GM18508 (cell line): Measurements from ENCODE around the gene TLN1.

ENCODE experiments used
- ATAC-seq: cut with Tn5 transposase; IDR thresholded peaks from one replicate; pipeline ENCODE4 v1.9.1; 2021; ENCODE audit warnings: moderate number of reproducible peaks; ENCODE audit not compliant: insufficient read depth, unreplicated experiment

TLN1 gene

DNA sequence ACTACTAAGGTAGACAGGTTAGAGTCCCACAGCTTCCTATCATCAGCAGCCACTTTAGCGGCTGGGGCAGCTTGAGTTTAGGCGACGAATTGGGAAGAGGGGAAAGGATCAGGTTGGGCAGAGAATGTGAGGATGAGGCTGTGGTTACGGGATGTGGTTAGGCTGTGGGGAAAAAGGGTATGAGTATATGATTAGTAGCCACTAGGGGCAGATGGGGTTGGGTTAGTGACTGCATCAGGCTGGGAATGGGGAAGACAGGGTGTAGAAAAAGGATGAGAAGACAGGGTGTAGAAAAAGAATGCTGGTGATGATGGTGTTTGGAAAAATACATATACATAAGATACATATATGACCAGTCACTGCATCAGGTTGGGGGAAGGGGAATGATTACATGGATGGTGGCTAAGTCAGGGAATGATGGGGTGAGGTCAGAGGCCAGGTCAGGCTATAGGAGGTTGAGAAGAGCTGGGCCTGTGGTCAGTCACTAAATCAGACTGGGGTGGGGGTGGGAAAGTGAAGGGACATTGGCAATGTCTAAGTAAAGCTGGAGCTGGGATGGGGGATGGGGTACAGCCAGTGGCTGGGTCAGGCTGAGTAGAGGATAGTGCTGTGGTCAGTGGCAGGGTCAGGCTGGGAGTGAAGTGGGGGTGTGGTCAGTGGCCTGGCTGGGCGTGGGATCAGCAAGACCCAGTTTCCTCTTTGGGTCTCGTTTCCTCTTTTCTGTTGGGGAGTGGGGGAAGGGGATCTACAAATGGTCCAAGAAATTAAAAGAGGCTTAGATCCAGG is 2.1 kb downstream of the TLN1 start:
- no peak for ATAC-seq

DNA sequence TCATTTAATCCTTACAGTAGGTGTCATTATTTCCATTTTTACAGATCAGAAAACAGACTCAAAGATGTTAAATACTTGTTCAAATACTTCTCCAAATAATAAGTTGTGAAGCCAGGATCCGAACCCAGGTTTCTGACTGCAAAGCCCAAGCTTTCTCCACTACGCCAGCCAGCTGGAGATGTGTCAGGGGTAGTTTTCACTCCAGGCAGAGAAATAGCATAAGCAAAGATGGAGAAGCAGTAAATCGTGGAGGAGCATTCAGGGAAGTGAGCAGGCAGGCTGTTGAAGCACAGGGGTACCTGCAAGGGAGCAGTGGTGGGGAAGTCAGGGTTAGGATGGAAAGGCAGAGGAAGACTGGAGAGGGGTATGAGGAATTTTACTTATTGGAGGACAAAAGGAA is 2.9 kb downstream of the TLN1 start:
- no peak for ATAC-seq

DNA sequence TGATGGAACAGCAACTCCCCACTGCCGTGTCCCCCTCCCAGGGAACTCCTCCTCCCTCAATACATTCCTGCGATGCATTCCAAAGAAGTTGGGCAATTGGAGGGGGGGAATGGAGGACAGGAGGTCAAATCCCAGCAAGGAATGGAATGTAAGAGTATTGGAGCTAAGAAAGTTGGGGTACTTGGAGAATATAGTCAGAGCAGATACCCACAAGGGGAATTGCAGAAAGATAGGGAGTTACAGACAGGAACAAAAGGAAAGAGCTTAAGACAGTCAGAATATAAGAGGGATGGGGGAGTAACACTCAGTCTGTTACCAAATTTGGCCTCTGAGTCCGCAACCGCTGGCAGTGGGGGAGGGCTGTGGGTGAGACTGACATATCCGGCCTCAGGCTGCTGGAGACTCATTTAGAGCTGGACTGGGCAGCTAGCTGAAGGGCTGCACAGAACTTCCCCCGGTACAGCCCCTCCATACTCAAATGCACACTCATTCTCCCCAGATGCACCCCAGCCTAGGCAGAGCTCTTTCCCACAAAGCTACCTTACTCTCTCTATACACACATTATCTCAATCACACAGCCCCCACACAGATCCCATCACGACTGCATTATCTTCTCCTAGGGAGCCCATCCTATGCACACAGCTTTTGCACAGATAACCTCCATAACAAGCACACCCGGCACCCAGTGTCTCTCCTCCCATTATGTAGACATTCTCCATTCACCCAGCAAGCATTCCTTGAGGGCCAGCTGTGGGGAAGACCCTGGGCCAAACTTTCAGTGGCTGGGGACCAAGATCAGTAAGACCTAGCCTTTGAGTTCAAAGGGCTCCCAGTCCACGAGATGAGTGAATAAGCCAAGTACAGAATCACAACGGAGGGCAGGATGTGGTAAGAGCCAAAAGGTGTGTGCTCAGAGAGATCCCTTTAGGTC is 3.7 kb downstream of the TLN1 start:
- no peak for ATAC-seq

DNA sequence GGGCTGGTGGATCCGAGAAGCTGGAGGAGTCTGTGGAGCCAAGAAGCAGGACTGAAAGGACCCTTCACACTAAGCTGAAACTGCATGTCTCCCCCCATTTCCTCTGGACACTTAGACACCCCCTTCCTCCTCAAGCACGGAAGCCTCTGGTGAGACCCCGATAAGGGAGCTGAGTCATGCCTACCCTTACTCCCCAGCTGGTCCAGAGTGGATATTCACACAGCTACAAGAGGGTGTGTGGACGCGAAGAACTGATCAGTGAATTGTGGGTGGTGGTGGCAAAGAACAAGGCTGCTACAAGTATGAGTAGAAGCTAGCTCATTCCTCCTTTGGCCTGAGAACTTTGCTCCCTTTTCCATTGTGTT is 4.3 kb downstream of the TLN1 start:
- ATAC-seq = no peak

DNA sequence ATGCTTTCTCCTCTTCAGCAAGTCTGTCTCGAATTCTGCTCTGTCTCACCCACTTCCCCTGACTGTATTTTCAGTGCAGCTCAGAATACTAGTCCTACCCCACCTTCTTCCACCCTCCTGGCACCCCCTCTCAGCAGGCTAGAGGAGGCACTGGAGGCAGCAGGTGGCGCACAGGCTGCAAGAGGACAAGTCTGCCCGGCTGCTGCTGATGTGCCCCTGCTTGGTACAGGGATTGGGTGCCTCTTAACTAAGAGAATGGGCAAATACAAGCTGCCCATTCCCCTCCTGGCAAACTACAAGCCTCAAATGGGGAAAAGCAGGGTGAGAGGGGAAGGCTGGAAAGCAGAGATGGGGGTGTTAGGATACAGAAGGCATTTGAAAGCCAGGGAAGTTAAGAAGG is 5.1 kb downstream of the TLN1 start:
- no peak for ATAC-seq

DNA sequence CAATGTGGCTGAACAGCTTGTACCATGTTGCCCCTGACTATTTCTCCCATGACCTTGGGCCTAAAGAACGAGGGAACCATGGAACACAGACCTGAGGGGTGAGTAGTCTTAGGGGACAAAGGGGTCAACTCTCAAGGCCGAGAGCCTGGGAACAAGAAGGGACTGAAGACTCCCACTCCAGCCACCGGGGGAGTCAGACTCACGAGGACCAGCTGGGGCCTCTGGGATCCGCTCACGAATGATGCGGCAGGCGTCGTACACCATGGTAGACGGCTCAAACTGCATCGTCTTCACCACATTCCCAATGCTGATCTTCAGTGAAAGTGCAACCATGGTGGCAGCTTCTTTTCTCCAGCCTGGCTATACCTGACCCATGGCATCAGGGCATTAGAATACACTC is 6.6 kb downstream of the TLN1 start:
- no peak for ATAC-seq

DNA sequence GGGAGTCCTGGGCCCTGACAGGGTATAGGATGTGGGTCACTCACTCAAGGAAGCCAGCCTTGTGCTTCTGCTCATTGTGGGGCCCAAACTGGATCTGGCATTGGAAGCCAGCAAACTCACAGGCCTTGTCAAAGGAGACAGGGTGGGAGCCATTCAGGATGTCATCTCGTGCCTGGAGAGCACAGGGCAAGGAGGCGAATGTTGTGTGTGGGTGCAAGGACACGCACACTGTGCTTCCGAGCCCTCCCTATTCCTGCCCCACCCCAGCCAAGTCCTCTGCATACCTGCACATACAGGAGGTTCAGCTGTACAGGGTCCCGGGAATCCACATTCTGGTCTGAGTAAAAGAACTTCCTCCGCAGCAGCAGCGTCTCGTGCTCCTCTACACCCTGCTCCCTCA is 8.1 kb downstream of the TLN1 start:
- ATAC-seq = no peak

DNA sequence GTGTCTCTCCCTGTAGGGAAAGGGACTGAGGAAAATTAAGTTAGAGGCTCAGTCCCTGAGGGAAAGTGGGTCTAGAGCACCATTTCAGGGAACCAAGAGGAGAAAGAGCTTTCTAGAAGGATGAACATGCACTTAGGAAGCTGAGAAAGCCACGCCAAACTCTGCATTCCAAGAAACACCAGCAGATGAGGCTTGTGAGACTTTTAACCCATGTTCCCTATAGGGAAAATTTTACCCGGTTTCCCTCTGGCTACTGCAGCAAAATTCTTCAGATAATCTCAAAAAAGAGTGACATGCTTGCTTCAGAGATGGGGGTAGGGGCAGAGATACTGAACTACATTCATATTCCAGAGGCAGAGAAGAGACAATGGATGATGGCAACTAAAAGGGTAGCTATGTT is 8.6 kb downstream of the TLN1 start:
- no peak for ATAC-seq

DNA sequence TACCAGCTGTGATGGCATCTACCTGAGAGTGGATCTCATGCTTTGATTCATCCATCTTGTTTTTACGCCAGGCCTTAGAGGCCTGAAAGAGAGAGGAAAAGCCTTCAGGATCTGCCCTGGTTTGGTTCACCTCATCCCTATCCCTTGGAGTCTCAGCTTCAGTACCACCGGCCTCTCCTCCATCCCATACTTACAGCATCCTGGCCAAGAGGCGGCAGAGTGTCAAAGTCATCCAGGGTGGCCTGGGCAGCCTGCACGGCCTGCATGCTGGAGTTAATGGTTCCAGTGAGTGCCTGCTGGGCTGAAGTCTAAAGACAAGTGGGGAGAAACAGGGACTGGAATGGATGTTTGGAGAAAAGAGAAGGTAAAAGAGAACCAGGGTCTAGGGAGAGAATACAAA is 12.4 kb downstream of the TLN1 start:
- no peak for ATAC-seq

DNA sequence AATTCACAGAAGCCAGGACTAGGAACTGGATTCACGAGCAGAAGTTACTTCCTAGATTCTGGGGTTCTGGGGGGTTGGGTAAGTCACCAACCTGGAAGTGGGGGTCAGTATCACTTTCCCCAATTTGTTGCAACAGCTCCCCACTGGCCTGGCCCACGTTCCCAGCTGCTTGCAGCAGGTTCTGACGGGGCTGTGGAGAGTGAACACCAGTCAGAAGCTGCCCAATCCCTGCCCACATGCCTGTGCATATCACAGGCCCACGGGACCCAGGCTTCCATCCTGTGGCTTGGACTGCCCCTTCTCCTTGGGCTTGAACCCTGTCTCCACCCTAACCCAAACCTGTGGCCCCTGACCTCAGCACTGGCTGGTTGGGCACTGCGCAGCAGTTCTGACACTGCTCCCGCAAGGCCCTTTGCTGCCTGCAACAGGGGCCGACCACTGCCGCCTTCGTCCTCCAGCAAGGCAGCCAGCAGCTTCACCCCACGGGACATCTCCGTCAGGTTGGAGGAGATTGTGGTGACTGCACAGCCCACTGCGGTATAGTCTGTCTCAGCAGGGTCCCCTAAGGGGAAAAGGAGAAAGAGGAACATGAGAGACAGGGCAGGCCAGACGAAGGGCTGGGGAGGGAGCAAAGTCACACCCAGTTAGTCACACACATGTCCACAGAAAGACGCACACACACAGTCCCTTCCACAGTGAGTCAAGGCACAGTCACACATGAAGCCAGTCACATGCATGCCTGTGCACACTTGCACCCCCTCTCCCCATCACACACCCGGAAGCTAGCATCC is 13.1 kb downstream of the TLN1 start:
- no peak for ATAC-seq

DNA sequence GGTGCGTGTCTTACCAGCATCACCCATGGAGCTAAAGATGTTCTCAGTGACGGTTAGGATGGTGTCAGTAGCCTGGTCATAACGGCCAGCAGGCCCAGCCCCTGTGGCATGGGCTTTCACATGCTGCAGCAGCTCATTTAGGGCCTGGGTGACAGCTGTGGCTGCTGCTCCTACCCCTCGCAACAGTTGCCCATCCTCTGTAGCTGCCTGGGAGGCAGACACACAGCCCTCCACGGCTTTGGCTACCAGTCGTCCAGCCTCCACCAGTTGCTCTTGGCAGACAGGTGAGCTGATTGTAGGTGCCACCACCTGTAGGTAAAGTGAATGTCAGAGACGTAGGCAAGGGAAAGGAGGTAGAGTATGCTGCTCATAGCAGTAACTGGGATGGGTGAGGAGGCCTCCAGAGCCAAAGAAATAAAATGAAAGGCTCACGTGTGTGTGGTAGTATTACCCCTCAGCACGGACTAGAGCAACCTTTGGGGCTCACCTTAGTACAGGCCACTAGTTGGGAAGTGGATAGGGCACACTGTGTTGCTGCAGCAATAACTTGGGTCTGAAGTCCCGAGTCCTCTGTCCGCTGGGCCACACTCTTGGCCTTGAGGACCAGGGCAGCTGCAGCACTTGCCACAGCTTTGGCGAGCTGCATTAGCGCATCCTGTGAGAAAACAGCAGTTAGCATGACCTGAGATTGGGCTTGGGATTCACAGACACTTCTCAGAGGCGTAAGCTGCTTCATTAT is 14.7 kb downstream of the TLN1 start:
- no peak for ATAC-seq

DNA sequence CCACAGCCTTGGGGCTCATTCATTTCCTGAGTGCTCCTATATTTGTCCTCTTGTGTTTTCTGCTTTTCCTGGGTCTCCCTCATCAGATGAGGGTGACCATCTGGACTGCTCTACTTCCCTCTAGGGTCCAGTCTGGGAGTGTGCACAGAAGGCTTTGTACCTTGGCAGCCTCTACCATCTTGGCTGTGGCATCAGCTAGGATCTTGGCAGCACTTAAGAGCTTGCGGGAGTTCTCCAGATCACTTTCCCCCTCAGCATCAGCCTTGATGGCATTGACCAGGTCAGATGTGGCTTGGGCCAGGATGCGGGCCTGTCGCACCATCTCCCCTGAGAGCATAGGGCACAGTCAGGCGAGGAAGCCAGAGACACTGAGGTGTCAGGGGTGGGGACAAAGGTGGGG is 15.8 kb downstream of the TLN1 start:
- ATAC-seq = no peak

DNA sequence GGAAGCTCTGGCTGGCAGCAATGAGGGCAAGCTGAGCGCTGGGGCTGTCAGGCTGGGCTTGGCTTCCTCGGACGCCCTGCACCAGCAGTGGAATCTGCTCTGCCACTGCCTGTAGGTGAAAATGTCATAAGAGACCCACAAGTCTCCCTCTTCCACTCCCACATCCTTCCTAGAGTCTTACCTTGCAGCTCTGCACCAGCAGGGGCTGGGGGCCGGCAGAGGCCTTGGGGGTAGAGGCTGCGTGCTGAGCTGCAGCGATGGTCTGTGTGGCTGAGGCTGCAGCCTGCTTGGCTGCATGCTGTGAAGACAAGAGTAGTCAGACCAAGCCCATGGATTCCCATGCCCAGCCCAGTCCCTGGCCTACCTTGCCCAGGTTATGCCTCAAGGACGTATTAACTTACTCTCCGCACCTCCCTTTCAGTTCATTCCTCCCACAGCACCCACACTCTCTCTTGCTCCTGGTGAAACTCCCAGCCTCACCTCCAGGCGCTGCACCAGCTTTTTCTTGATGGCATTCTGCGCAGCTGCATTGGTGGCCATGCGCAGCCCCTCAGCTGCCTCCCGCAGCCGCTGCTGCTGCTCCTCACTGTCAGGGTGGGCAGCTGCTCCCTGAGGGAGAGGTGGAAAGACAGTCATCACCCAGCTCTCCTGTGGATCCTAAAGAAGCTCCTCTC is 17.3 kb downstream of the TLN1 start:
- ATAC-seq = no peak

DNA sequence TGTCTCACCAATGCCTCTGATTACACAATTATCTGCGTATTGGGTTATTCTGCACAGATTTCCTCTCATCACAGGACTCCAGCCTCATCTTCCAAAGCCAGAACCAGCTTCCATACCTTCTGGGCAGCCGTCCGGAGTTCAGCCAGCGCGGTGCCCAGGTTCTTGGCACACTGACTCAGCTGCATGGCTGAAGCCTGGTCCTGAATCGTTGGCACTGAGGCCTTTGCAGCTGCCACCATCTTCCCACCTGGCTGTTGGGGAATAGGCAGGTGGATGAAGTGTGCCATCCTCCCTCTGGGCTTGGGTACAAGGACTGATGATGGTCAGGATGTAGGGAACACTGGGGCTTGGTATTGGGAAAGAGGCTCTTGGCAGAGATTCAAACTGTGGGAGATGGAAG is 17.9 kb downstream of the TLN1 start:
- ATAC-seq = no peak

DNA sequence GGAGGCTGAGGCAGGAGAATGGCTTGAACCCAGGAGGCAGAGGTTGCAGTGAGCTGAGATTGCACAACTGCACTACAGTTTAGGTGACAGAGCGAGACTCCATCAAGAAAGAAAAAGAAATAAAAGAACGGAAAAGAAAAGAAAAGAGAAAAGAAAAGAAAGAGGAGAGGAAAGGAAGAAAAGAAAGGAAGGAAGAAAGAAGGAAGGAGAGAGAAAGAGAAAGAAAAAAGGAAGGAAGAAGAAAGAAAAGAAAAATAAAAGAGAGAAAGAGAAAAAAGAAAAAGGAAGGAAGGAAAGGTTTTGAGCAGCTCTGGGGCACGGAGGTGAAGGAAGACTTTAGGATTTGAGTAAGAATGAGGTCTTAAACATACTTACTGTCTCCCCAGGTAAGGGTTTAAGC is 18.4 kb downstream of the TLN1 start:
- no peak for ATAC-seq

DNA sequence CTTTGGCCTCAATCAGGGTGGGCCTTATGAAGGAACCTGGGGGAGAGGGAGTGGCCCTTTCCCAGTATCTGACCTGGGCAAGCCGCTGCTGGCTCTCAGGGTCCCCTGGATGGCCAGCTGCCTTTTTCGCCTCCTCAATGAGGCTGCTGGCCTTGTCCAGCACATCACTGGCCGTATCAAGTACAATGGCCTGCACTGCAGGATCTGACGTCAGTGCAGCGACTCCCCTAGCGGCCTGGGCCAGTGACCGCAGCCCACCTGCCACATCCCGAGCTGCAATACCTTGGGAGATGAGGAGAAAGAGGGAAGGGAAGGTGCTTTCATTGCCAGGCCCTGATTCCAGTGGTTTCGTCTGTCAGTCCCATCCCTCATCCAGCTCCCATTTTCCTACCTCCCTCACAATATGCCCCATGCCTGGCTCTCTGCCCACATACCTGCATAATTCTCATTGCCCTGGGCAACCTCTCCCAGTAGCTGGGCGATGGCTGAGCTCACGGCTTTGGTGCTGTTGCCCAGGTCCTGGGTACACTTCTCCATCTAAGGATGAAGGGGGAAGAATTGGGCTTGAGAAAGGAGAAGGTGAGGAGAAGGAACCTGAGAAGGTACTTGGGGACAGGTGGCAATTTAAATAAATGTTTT is 19.1 kb downstream of the TLN1 start:
- no peak for ATAC-seq

DNA sequence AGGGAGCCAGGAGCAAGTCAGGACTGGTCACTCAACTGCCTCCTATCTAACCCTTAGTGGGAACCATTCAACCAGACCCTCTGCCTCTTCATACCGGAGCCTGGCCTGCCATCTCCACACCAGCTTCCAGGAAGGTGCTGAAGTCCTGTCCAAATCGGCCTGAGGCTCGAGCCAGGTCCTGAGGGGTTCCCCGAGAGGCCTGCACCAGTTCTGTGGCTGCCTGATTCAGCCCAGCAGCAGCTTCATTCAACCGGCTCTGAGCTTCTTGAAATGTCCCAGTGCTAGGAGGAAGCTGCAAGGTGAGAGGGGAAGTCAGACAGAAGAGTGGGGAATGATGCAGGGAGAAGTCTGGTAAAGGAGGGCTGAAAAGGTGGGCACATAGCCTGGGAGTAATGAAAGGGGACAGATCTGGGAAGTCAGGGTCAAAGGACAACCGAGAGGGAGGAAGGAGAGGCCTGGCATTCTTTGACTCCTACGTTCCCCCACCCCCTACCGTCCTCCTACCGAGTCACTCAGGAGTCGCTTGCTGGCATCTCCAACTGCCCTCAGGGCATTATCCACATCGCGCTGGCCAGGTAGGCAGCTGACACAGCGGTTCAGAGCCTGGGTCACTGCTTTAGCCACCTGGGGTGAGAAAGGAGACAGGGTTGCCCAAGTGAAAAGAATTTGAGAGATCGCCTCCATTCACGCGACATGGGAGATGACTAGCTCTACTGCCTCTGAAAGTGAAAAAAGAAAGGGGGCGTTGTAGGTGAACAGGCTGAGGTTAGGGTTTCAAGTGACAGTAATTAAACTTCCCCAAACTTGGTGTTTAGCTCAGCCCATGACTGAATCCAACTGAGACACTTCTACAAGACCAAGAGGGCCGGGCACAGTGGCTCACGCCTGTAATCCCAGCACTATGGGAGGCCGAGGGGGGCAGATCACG is 20.2 kb downstream of the TLN1 start:
- ATAC-seq = no peak

DNA sequence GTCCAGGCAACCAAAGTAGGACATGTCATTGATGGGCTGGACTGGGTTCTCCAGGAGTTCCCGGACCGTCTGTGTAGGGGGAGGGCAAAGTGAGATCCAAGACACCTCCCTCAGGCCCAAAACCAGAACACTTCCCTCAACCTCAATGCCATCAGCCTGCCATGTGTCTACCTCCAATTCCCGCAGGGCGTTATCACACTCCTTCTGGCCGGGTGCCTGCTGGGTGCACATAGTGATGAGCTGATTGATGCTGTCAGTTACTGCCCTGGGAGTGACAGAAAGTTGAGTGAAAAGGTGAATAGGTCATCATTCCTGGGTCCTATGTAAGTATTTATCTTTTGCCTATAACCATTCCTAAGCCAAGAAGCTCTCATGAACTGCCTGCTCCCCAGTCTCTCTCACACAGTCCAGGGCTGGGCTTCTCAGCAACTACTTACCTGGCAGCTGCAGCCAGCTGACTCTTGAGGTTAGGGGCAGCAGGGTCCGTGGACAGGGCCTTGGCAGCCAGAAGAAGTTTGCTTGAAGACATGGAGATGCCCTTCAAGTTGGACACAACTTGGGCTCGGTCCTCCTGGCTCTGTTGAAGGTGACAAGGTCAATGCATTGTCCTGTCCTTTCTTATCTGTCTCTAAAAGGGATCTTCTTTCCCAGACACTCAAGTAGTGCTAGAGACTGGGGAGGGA is 21.0 kb downstream of the TLN1 start:
- no peak for ATAC-seq
